GM12801 (cell line): Measurements from ENCODE around the gene RNPC3.

Experiments used
- TF ChIP-seq, protein P1 (sequence below): IDR thresholded peaks from one replicate; pipeline ENCODE4 v1.5.1; 2011; ENCODE audit warnings: control low read depth; ENCODE audit not compliant: insufficient read length; ENCODE audit errors: extremely low read depth

Gene RNPC3

DNA sequence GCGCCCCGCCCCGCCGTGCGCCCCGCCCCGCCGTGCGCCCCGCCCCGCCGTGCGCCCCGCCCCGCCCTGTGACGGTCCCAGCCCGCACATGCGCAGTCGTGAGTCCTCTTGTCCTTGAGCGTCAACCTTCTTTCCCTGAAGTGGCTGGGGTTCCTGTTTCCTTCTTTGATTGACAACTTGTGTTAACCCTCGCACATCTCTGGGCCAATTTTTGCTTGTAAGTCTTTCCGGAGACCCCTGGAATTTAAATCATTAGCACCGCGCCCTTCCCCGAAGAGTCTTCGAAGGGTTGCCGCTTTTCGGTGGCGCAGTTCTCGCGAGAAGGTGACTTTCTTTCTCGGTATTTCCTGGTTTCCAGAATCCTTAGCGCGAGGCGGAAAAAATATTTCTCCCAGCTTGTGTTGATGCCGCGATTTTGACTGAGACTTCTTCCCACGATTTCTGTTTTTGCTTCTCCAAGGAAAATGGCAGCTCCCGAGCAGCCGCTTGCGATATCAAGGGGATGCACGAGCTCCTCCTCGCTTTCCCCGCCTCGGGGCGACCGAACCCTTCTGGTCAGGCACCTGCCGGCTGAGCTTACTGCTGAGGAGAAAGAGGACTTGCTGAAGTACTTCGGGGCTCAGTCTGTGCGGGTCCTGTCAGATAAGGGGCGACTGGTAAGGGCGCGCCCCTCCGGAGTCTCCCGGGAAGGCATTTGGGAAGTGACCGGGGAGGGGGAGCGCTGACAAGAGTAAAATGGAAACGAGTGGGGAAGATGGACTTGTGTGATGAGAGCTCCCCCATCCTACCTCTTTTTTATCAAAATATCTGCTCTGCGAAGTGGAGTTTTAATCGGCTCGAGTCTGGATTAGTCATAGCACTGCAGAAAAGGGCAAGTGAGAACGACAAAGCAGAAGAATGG lies at the start of gene RNPC3:
Gene RNPC3 (plus strand): TSS at position 93 of the 901 bp plus-strand sequence. CDS start 372 bp downstream, at position 465.
- TF ChIP-seq, protein P1, sequence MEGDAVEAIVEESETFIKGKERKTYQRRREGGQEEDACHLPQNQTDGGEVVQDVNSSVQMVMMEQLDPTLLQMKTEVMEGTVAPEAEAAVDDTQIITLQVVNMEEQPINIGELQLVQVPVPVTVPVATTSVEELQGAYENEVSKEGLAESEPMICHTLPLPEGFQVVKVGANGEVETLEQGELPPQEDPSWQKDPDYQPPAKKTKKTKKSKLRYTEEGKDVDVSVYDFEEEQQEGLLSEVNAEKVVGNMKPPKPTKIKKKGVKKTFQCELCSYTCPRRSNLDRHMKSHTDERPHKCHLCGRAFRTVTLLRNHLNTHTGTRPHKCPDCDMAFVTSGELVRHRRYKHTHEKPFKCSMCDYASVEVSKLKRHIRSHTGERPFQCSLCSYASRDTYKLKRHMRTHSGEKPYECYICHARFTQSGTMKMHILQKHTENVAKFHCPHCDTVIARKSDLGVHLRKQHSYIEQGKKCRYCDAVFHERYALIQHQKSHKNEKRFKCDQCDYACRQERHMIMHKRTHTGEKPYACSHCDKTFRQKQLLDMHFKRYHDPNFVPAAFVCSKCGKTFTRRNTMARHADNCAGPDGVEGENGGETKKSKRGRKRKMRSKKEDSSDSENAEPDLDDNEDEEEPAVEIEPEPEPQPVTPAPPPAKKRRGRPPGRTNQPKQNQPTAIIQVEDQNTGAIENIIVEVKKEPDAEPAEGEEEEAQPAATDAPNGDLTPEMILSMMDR: no peak

DNA sequence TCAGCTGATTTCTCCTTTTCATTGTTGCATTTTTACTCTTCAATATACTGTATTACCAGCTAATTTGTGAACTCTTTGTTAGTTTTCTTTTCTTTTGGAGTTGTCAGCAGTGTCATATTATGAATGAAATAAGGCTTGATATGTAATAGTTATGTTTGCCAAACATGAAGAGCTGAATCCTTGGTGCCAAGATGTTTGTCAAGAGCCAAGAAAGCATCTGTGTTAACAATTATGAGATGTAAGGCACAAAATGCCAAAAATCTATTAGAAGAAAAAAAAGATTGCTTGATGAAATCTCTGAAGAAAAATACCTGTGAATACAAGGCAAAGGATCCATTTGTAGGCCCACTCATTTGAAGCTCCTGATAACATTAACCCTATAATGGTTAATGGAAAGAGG lies 48.4 kb upstream of the RNPC3 start:
- TF ChIP-seq, protein P1: no peak

GRCh38 chr1:103489935-103490334 lies 35.6 kb upstream of the RNPC3 start:
- TF ChIP-seq, protein P1: no peak

- TF ChIP-seq, protein P1: no peak
These were observed 33.4 kb upstream of the RNPC3 start for GRCh38 chr1:103492003-103492625.

GRCh38 chr1:103496014-103496635 lies 29.4 kb upstream of the RNPC3 start:
- TF ChIP-seq, protein P1: no peak

DNA sequence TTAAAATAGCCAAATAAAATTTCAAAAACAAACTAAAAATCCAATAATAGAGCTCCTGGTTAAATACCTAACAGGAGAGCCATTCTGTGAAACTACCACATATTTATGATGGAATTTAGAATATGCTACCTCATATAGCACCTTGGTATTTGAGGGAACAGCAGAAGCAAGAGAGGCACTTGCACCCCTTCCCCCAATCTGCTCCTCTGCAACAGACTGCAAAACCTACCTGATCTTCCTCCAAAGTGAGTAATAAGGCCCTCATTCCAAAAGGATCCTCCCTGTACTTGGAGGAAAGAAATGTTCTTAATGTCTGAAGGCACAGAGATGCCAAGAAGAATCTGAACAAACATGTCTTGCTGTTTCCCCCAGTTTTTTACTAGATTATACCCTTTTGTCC lies 28.1 kb upstream of the RNPC3 start:
- TF ChIP-seq, protein P1: no peak

DNA sequence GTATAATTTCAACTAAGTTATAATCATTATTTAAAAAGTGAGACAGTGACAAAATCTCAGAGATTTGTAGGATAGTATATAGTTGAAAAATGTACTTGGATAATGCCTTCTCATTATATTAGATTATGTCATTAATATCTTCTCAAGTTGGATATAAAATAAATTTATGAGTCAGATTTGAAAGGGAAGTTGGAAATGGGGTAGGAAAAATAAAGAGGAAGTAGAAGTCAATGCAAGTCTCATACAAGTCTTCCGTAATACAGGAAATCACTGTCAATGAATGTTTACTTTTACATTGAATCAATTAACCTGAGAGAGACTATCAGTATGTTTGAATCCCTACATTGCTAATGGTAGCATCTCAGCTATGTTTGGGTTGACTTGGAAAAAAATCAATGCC lies 16.2 kb upstream of the RNPC3 start:
- TF ChIP-seq, protein P1: no peak
